ENCODE measurements around the gene DDX28.

DNA sequence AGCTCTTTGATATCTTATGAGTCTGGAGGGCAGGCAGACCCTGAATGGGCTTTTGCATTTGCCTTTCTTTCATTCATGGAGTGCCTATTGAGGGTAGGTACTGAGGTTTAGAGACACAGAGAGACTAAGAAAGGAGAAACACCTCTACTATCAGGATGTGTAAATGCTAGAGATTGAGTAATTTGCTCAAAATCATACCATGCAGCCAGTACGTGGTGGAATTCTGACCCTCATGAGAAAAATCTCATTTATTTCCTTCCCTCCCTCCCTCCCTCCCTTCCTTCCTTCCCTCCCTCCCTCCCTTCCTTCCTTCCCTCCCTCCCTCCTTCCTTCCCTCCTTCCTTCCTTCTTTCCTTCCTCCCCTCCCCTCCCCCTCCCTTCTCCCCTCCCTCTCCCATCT lies 43.7 kb upstream of the DDX28 start:
- TF ChIP-seq MAFK (IDR thresholded peaks at IDR 0.05; ENCODE audit: low read depth, low read length), result no peak
- TF ChIP-seq, protein P1, sequence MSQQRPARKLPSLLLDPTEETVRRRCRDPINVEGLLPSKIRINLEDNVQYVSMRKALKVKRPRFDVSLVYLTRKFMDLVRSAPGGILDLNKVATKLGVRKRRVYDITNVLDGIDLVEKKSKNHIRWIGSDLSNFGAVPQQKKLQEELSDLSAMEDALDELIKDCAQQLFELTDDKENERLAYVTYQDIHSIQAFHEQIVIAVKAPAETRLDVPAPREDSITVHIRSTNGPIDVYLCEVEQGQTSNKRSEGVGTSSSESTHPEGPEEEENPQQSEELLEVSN (IDR thresholded peaks at IDR 0.05), result no peak
- no peak for TF ChIP-seq TAF1 (IDR thresholded peaks at IDR 0.05; ENCODE audit: low read depth, low read length)
- TF ChIP-seq TBP (IDR thresholded peaks at IDR 0.05; ENCODE audit: low read depth, low read length), result no peak
- TF ChIP-seq RNF2 (IDR thresholded peaks at IDR 0.05; ENCODE audit: borderline replicate concordance, low read depth, low read length, missing control alignments, poor library complexity, severe bottlenecking), result no peak
- no peak for TF ChIP-seq MAX (IDR thresholded peaks at IDR 0.05)
- TF ChIP-seq, protein P2, sequence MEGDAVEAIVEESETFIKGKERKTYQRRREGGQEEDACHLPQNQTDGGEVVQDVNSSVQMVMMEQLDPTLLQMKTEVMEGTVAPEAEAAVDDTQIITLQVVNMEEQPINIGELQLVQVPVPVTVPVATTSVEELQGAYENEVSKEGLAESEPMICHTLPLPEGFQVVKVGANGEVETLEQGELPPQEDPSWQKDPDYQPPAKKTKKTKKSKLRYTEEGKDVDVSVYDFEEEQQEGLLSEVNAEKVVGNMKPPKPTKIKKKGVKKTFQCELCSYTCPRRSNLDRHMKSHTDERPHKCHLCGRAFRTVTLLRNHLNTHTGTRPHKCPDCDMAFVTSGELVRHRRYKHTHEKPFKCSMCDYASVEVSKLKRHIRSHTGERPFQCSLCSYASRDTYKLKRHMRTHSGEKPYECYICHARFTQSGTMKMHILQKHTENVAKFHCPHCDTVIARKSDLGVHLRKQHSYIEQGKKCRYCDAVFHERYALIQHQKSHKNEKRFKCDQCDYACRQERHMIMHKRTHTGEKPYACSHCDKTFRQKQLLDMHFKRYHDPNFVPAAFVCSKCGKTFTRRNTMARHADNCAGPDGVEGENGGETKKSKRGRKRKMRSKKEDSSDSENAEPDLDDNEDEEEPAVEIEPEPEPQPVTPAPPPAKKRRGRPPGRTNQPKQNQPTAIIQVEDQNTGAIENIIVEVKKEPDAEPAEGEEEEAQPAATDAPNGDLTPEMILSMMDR (IDR thresholded peaks at IDR 0.05; ENCODE audit: control extremely low read depth in 1 of 3, insufficient read depth in 1 of 3, low read depth in 1 of 3, low read length in 3 of 3), result no peak
- no peak for TF ChIP-seq POLR2AphosphoS5 (IDR thresholded peaks at IDR 0.05; ENCODE audit: low read depth, low read length)
- no peak for TF ChIP-seq EZH2 (IDR thresholded peaks at IDR 0.05; ENCODE audit: low read depth, low read length, severe bottlenecking)
- TF ChIP-seq EP300 (IDR thresholded peaks at IDR 0.05; ENCODE audit: borderline replicate concordance in 1 of 2, low read depth in 2 of 2, low read length in 2 of 2), result no peak
- TF ChIP-seq RAD21 (IDR thresholded peaks at IDR 0.05 in 1 of 2, conservative IDR thresholded peaks at IDR 0.05 in 1 of 2; ENCODE audit: low read depth in 2 of 2, low read length in 2 of 2), result no peak
